Neural cell (in vitro differentiated cells): ENCODE measurements around the gene SCAI.
"Not testable (repeated sequence)": the region's sequence is repeated elsewhere in the genome, so short reads cannot be mapped to it uniquely, and the experiment has no call there.

Experiments
- EP300 ChIP-seq: fragments of 450-650 bp; conservative IDR thresholded peaks from 2 replicates; pipeline ENCODE4 v1.6.1; 2014; ENCODE audit warnings: antibody characterized with exemption, mild to moderate bottlenecking, moderate library complexity; ENCODE audit not compliant: poor library complexity, severe bottlenecking
- EZH2 ChIP-seq: fragments of 200-600, 300-800 bp; shearing (Covaris generic), sonication (generic); IDR thresholded peaks from 2 replicates; pipeline ENCODE4 v1.6.1; 2014; ENCODE audit warnings: antibody characterized with exemption, low read length, borderline replicate concordance, mild to moderate bottlenecking; ENCODE audit not compliant: insufficient read depth, poor library complexity, severe bottlenecking
- POLR2AphosphoS5 ChIP-seq: IDR thresholded peaks from 2 replicates; pipeline ENCODE4 v1.6.1; 2012
- RAD21 ChIP-seq: fragments of 450-650 bp; conservative IDR thresholded peaks from 2 replicates; pipeline ENCODE4 v1.6.1; 2014; ENCODE audit warnings: antibody characterized with exemption, mild to moderate bottlenecking, moderate library complexity
- SMC3 ChIP-seq: fragments of 450-650 bp; conservative IDR thresholded peaks from 2 replicates; pipeline ENCODE4 v1.6.1; 2014; ENCODE audit warnings: antibody characterized with exemption, mild to moderate bottlenecking, moderate library complexity; ENCODE audit not compliant: poor library complexity
- TAF1 ChIP-seq: IDR thresholded peaks from 2 replicates; pipeline ENCODE4 v1.6.1; 2012; ENCODE audit warnings: low read depth
- TF ChIP-seq, protein P1 (sequence below): fragments of 450-650 bp; IDR thresholded peaks from 2 replicates; pipeline ENCODE4 v1.5.1; 2014; ENCODE audit warnings: antibody characterized with exemption, mild to moderate bottlenecking, moderate library complexity; ENCODE audit not compliant: poor library complexity, severe bottlenecking
- TF ChIP-seq, protein P2 (sequence below): IDR thresholded peaks from 2 replicates; pipeline ENCODE4 v1.6.1; 2012; ENCODE audit warnings: borderline replicate concordance

DNA sequence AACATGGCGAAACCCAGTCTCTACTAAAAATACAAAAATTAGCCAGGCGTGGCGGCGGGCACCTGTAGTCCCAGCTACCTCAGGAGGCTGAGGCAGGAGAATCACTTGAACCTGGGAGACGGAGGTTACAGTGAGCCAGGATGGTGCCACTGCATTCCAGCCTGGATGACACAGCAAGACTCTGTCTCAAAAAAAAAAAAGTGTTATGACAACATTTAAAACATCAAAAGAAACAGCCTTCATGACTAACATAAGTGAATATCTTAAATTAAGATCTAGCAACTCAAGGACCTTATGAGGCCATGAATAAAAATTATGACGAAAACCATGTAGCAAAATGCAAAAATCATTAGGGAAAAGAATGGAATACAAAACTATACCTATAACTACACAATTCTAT is 19.6 kb upstream of the SCAI start:
- TF ChIP-seq, protein P1, sequence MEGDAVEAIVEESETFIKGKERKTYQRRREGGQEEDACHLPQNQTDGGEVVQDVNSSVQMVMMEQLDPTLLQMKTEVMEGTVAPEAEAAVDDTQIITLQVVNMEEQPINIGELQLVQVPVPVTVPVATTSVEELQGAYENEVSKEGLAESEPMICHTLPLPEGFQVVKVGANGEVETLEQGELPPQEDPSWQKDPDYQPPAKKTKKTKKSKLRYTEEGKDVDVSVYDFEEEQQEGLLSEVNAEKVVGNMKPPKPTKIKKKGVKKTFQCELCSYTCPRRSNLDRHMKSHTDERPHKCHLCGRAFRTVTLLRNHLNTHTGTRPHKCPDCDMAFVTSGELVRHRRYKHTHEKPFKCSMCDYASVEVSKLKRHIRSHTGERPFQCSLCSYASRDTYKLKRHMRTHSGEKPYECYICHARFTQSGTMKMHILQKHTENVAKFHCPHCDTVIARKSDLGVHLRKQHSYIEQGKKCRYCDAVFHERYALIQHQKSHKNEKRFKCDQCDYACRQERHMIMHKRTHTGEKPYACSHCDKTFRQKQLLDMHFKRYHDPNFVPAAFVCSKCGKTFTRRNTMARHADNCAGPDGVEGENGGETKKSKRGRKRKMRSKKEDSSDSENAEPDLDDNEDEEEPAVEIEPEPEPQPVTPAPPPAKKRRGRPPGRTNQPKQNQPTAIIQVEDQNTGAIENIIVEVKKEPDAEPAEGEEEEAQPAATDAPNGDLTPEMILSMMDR = not testable (repeated sequence)
- TF ChIP-seq, protein P2, sequence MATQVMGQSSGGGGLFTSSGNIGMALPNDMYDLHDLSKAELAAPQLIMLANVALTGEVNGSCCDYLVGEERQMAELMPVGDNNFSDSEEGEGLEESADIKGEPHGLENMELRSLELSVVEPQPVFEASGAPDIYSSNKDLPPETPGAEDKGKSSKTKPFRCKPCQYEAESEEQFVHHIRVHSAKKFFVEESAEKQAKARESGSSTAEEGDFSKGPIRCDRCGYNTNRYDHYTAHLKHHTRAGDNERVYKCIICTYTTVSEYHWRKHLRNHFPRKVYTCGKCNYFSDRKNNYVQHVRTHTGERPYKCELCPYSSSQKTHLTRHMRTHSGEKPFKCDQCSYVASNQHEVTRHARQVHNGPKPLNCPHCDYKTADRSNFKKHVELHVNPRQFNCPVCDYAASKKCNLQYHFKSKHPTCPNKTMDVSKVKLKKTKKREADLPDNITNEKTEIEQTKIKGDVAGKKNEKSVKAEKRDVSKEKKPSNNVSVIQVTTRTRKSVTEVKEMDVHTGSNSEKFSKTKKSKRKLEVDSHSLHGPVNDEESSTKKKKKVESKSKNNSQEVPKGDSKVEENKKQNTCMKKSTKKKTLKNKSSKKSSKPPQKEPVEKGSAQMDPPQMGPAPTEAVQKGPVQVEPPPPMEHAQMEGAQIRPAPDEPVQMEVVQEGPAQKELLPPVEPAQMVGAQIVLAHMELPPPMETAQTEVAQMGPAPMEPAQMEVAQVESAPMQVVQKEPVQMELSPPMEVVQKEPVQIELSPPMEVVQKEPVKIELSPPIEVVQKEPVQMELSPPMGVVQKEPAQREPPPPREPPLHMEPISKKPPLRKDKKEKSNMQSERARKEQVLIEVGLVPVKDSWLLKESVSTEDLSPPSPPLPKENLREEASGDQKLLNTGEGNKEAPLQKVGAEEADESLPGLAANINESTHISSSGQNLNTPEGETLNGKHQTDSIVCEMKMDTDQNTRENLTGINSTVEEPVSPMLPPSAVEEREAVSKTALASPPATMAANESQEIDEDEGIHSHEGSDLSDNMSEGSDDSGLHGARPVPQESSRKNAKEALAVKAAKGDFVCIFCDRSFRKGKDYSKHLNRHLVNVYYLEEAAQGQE = not testable (repeated sequence)
- TF ChIP-seq TAF1, EZH2, POLR2AphosphoS5, EP300, RAD21, SMC3: not testable (repeated sequence)
